ENCODE data around the gene HFE. TPM values are rescaled to one million over a fixed set of nuclear protein-coding genes. Genes with fewer than 3 reads are reported as not detected.
A peak's percentile ranks its signal among the peaks of the same experiment; 100 is the strongest.

The HFE gene
- total and polyA plus RNA-seq, 2 of the 13 experiments (the other 11 are each of a cell fraction or from before 2014, with no cell fraction given), result 3.7 to 6.3 TPM

DNA sequence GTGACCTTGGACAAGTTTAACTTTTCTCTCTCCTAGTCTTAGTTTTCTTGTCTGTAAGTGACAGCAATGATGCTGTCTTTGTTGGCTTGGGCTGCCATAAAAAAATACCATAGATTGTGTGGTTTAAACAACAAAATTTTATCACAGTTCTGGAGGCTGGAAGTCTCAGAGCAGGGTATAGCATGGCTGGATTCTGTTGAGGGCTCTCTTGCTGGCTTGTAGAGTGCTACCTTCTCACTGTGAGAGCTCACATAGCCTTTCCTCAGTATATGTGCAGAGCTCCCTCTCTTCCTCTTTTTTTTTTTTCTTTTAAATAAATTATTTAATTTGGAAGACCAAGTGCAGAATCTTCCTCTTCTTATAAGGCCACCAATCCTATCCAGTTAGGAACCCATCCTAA is 26.3 kb downstream of the HFE start:
- H3K4me2 ChIP-seq (ENCODE audit: low read depth, low read length), result no peak overlapping the region
- DNase-seq (ENCODE audit: low spot score) (no peak), ATAC-seq (peak; percentile 46), FAIRE-seq (no peak)
- ChIA-PET POLR2A (interaction anchor here (0.5 to 0.9 kb wide), 2 partner anchors 9 to 10 kb away, joined by 3 read pairs; no protein-coding TSS in a partner anchor), CTCF (ENCODE audit: low intra/inter-chr PET ratio, low total read pairs) (no interaction called here)
- H4K20me1 ChIP-seq (ENCODE audit: insufficient read depth, low read length), result no peaks in the 10 kb centered on the region
- H3K4me1 ChIP-seq (ENCODE audit: insufficient read depth, low read length), result peaks cover 23% of the 10 kb centered on the region
- no peak overlapping the region for H2AFZ ChIP-seq (ENCODE audit: low read length)
- H3K79me2 ChIP-seq (ENCODE audit: insufficient read depth, low read length), result no peaks in the 10 kb centered on the region
- no peak overlapping the region for H3K27ac ChIP-seq (ENCODE audit: extremely low read length, insufficient read depth, low read length)
- no TSS peak for BruUV-seq (replicated peaks)
- H3K9ac ChIP-seq (ENCODE audit: insufficient read depth, low read depth, low read length), result no peak overlapping the region
- no peak overlapping the region for H3K4me3 ChIP-seq (replicated peaks in 1 of 3; ENCODE audit: insufficient read depth in 1 of 3, low read depth in 2 of 3, low read length in 3 of 3)
- no peaks in the 10 kb centered on the region for H3K9me3 ChIP-seq (ENCODE audit: low read length)
- in situ Hi-C loops (cut with HindIII; ENCODE audit: extremely low pct_ligation_motif_present, low pct_unique_long_range_greater_than_20kb), result no loop called here
- TF ChIP-seq ZNF446 (CRISPR knock-in tag; IDR thresholded peaks at IDR 0.05) (no peak), ISL2 (CRISPR knock-in tag; IDR thresholded peaks at IDR 0.05) (no peak), ZNF746 (CRISPR knock-in tag; IDR thresholded peaks at IDR 0.05) (no peak), SOX13 (IDR thresholded peaks at IDR 0.05) (no peak), SOX13 (CRISPR knock-in tag; conservative IDR thresholded peaks at IDR 0.05 in 1 of 2, IDR thresholded peaks at IDR 0.05 in 1 of 2) (no peak), DBP (CRISPR knock-in tag; IDR thresholded peaks at IDR 0.05; ENCODE audit: not compliant biosample characterization) (no peak), ZNF672 (CRISPR knock-in tag; IDR thresholded peaks at IDR 0.05) (no peak), SIN3B (IDR thresholded peaks at IDR 0.05; ENCODE audit: low read length) (no peak), MZF1 (CRISPR knock-in tag; IDR thresholded peaks at IDR 0.05; ENCODE audit: borderline replicate concordance) (no peak), ZNF790 (CRISPR knock-in tag; IDR thresholded peaks at IDR 0.05; ENCODE audit: borderline replicate concordance) (no peak), MAFK (conservative IDR thresholded peaks at IDR 0.05 in 1 of 2, IDR thresholded peaks at IDR 0.05 in 1 of 2; ENCODE audit: low read length in 2 of 2) (no peak), ZNF720 (CRISPR knock-in tag; IDR thresholded peaks at IDR 0.05) (no peak), ZNF484 (CRISPR knock-in tag; IDR thresholded peaks at IDR 0.05; ENCODE audit: borderline replicate concordance, low read depth) (no peak)
- TF ChIP-seq, protein P1, sequence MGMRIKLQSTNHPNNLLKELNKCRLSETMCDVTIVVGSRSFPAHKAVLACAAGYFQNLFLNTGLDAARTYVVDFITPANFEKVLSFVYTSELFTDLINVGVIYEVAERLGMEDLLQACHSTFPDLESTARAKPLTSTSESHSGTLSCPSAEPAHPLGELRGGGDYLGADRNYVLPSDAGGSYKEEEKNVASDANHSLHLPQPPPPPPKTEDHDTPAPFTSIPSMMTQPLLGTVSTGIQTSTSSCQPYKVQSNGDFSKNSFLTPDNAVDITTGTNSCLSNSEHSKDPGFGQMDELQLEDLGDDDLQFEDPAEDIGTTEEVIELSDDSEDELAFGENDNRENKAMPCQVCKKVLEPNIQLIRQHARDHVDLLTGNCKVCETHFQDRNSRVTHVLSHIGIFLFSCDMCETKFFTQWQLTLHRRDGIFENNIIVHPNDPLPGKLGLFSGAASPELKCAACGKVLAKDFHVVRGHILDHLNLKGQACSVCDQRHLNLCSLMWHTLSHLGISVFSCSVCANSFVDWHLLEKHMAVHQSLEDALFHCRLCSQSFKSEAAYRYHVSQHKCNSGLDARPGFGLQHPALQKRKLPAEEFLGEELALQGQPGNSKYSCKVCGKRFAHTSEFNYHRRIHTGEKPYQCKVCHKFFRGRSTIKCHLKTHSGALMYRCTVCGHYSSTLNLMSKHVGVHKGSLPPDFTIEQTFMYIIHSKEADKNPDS (CRISPR knock-in tag; IDR thresholded peaks at IDR 0.05), result no peak
- TF ChIP-seq, protein P2, sequence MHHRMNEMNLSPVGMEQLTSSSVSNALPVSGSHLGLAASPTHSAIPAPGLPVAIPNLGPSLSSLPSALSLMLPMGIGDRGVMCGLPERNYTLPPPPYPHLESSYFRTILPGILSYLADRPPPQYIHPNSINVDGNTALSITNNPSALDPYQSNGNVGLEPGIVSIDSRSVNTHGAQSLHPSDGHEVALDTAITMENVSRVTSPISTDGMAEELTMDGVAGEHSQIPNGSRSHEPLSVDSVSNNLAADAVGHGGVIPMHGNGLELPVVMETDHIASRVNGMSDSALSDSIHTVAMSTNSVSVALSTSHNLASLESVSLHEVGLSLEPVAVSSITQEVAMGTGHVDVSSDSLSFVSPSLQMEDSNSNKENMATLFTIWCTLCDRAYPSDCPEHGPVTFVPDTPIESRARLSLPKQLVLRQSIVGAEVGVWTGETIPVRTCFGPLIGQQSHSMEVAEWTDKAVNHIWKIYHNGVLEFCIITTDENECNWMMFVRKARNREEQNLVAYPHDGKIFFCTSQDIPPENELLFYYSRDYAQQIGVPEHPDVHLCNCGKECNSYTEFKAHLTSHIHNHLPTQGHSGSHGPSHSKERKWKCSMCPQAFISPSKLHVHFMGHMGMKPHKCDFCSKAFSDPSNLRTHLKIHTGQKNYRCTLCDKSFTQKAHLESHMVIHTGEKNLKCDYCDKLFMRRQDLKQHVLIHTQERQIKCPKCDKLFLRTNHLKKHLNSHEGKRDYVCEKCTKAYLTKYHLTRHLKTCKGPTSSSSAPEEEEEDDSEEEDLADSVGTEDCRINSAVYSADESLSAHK (CRISPR knock-in tag; IDR thresholded peaks at IDR 0.05; ENCODE audit: borderline replicate concordance), result no peak
- H3K36me3 ChIP-seq (replicated peaks in 1 of 2; ENCODE audit: control insufficient read depth in 1 of 2, insufficient read depth in 2 of 2, low read length in 2 of 2), result no peaks in the 10 kb centered on the region
- H3K27me3 ChIP-seq (ENCODE audit: control insufficient read depth in 1 of 2, insufficient read depth in 2 of 2, low read length in 2 of 2), result no peaks in the 10 kb centered on the region
- intact Hi-C loops (cut with micrococcal nuclease; ENCODE audit: unreplicated experiment), result no loop called here
